HG02798 (cell line): ENCODE results near the gene WDR70.
"Not testable (repeated sequence)": the region's sequence is repeated elsewhere in the genome, so short reads cannot be mapped to it uniquely, and the experiment has no call there.

Experiments used
- ATAC-seq: cut with Tn5 transposase; IDR thresholded peaks from one replicate; pipeline ENCODE4 v1.9.1; 2021; ENCODE audit warnings: mild to moderate bottlenecking; ENCODE audit not compliant: unreplicated experiment, poor library complexity

The WDR70 gene

DNA sequence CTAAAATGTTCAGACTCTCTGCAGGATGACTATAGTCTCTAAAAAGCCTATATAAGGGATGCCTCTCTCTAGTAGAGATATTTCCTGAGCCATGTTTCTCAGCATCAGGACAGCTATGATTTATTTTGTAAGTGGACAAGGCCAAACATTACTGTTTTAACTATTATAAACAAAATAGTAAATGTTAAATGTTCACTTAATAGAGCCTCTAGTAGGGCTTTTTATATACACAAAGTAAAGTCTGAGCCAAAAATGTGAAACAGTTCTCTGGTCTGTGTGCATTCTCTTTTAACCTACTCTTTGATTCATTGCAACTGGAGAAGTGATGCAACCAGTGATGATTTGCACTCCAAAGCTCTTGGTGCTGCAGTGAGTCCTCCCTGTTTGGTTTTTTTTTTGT lies 240.2 kb downstream of the WDR70 start:
- ATAC-seq: no peak

DNA sequence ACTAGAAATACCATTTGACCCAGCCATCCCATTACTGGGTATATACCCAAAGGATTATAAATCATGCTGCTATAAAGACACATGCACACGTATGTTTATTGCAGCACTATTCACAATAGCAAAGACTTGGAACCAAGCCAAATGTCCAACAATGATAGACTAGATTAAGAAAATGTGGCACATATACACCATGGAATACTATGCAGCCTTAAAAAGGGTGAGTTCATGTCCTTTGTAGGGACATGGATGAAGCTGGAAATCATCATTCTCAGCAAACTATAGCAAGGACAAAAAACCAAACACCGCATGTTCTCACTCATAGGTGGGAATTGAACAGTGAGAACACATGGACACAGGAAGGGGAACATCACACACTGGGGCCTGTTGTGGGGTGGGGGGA lies 243.2 kb downstream of the WDR70 start:
- not testable (repeated sequence) for ATAC-seq

DNA sequence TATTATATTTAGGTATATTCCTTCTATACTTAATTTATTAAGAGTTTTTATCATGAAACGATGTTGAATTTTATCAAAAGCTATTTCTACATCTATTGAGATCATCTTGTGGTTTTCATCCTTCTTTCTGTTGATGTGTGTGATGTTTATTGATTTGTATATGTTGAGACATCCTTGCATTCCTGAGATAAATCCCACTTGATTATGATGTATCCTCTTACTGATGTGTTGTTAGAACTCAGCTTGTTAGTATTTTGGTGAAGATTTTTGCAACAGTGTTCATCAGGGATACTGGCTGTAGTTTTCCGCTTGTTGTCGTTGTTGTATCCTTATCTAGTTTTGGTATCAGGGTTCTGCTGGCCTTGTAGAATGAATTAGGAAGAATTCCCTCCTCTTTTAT lies 247.1 kb downstream of the WDR70 start:
- no peak for ATAC-seq

DNA sequence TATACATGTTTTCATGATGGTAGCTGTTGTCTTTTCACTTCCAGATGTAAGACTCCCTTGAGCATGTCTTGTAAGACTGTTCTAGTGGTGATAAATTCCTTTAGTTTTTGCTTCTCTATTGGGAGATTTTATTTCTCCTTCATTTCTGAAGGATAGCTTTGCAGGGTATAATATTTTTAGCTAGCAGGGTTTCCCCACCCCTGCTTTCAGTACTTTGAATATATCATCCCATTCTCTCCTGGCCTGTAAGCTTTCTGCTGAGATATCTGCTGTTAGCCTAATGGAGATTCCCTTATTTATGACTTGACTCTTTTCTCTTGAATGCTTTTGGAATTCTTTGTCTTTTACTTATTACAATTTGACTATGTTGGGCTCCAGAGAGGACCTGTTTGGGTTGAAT lies 249.8 kb downstream of the WDR70 start:
- no peak for ATAC-seq

DNA sequence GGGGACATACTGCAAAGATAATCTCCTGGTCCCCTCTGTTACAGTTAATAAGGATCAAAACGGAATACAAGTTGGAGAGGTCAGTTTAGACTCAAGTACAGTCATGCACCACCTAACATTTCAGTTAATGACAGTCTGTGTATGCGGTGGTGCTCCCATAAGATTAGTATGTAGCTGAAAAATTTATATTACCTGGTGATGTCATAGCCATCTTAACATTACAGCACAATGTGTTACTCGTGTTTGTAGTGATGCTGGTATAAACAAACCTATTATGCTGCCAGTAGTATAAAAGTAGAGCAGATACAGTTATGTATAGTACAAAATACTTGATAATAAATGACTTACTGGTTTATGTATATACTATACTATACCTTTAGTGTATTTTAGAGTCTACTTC lies 252.8 kb downstream of the WDR70 start:
- no peak for ATAC-seq

DNA sequence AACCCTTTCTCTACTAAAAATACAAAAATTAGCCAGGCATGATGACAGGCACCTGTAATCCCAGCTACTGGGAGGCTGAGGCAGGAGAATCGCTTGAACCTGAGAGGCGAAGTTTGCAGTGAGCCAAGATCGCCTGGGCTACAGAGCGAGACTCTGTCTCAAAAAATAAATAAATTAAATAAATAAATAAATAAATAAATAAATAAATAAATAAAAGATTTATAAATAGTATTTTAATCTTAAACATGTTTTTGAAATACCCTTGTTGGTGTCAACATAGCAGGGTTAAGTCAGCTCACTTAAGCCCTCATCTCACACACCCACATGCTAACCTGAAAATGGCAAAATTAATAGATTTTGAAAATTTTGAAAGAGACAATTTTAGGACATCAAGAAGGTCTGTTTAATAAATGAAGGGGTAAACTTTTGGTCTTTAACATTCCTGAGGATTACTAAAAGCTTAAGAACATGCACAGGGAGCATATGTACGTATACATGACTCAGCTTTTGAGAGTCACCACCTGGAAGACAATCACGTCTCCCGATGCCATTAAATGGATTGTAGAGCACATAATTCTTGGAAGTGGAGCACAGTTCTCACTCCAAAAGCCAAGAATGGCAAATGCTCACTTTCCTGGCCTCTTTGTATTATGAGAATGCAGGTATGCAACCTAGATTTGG lies 258.2 kb downstream of the WDR70 start:
- no peak for ATAC-seq

DNA sequence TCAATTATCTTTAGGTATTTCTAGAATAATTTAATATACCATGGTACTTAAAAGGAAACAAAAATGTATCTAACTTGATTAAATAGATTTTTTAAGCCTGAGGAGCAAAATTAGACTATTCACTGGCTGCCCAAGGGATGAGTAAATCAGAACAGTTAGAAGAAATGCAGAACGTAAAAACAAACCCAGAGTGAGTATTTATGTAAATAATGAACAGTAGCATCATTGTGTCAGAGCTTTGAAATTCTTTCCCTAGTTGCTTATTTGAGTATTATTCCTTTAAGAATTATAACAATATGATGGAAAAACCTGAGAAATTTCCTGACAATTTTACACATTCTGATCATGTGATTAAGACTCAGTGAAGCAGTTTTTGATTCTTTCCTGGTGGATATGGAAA lies 259.8 kb downstream of the WDR70 start:
- ATAC-seq: no peak

DNA sequence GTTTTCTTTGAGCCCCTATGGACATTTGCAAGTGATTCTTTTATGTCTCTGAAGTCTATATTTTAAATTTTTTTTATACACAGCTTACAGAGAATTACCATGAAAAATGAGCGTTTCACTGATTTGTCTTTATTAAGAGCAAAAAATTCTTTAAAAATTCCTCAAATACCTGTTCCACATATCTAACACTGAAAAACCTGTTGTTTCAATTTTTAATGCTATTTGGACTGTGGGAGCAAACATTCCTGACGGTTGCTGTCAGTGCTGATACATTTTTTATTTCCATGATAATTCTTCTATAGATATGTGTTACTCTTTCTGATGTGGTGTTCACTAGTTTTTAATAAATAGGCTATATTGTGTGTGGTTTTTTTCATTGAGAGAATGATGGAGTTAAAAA lies 261.0 kb downstream of the WDR70 start:
- no peak for ATAC-seq

DNA sequence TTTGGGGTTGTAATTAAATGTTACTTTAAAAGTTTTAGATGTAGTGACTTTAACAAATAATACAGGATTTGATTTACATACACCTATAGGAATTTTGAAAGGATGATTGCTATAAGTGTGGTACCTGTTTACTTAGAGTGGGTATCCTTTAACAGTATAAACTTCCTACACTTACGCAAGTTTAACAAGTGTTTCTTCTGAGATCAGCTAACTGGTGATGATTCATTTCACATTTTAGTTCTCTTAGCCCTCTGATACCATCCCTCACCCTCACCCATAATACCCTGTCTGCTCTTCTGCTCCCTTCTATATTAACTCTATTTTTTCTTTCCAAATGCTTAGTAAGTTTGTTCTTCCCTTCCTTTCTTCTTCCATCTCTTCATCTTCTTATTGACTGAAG lies 262.8 kb downstream of the WDR70 start:
- no peak for ATAC-seq

DNA sequence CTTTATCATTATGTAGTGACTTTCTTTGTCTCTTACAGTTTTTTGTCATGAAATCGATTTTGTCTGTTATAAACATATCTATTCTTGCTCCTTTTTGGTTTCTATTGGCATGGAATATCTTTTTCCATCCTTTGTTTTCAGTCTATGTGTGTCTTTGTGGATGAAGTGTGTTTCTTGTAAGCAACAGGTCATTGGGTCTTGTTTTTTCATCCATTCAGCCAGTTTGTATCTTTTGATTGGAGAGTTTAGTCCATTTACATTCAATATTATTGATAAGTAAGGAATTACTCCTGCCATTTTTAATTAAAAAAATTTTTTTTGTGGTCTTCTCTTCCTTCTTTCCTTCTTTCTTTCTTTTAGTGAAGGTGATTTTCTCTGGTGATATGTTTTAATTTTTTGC lies 266.6 kb downstream of the WDR70 start:
- ATAC-seq: no peak

DNA sequence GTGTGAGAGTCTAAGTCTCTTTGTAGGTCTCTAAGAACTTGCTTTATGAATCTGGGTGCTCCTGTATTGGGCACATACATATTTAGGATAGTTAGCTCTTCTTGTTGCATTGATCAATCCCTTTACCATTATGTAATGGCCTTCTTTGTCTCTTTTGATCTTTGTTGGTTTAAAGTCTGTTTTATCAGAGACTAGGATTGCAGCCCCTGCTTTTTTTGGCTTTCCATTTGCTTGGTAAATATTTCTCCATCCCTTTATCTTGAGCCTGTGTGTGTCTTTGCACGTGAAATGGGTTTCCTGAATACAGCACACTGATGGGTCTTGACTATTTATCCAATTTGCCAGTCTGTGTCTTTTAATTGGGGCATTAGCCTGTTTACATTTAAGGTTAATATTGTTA lies 275.4 kb downstream of the WDR70 start:
- not testable (repeated sequence) for ATAC-seq

DNA sequence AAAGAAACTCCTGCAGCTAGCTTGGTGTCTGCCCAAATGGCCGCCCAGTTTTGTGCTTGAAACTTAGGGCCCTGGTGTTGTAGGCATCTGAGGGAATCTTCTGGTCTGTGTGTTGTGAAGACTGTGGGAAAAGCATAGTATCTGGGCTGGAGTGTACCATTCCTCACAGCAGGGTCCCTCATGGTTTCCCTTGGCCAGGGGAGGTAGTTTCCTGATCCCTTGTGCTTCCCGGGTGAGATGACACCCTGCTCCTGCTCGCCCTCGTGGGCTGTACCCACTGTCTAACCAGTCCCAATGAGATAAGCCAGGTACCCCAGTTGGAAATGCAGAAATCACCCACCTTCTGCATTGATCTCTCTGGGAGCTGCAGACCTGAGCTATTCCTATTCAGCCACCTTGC lies 277.9 kb downstream of the WDR70 start:
- no peak for ATAC-seq

DNA sequence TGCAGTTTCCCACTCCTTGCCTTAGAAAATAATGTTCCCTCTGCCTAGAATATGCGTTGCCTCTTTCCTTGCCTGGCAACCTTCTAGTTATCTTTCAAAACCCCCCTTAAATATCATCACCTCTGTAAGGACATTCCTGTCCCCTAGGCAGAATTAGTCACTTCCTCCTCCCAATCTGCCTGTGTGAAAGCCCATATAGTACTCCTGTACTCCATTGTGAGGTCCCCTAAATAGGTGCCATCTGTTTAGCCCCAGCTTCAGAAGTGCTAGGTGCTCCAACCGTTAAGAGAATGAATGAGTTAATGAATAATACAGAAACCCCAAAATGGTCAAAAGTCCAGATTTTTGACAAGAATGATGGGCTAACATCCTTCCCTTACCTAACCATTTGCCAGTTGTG lies 279.3 kb downstream of the WDR70 start:
- ATAC-seq: no peak

DNA sequence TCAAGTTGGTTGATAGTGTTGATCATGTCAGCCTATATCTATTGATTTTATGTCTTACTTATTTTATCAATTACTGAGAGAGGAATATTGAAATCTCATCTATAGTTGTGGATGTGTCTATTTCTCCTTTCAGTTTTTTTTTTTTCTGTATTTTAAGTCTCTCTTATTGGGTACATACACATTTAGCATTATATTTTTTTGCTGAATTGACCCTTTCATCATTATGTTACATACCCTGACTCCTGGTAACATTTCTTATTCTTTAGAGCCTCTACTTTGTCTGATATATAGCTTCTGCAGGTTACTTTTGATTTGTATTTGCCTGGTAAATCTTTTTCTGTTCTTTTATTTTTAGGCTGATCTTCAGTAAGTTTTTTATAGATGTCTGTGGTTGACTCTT lies 281.2 kb downstream of the WDR70 start:
- no peak for ATAC-seq

DNA sequence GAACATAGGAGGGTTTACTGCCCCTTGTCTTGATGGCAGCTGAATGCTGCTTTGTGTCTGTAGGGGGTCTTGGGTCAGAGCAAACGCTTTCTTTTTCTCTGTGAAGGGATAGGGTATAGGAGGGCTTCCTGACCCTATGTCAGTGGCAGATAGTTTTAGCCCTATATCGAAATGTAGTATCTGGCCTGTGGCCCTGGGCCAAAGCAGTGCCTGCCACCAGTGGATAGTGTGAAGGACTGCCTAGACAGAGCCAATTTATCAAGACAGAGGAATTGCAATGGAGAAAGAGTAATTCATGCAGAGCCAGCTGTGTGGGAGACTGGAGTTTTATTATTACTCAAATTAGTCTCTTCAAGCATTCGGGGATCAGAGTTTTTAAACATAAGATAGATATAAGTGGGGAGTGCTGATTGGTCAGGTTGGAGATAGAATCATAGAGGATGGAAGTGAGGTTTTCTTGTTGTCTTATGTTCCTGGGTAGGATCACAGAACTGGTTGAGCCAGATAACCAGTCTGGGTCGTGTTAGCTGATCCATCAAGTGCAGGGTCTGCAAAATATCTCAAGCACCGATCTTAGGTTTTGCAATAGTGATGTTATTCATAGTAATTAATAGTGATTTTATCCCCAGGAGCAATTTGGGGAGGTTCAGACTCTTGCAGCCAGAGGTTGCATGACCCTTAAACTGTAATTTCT lies 282.3 kb downstream of the WDR70 start:
- no peak for ATAC-seq

DNA sequence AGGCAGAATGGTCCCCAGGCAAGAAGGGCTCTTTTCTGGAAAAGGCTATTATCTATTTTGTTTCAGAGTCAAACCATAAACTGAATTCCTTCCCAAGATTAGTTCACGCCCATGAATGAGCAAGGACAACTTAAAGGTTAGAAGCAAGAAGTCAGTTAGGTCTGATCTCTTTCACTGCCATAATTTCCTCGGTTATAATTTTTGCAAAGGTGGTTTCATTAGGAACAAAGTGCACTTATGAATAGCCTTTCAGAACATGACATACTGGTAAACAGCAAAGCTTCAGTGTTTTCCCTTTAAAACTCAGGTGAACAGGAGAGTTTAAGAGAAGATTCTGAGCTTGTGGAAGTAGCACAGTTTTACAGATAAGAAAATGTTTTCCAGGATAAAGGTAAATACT lies 282.8 kb downstream of the WDR70 start:
- ATAC-seq: no peak

DNA sequence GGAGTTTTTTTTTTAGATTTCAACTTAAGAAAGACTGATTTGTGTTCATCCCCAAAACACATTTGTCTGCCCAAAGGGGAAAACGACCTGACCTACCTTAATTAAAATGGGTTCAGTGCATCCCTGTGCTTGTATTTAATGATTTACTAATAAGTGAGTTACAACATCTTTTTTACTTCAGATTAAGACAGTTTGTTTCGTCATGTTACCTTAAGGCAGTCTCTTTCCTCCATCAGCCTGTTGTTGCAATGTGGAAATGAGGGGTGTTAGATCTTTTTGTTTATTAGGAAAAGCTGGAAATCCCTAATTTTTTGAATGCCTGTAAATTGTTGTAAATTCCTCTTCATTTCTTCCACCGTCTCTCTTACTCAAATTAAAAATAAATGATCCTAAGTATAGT lies 283.2 kb downstream of the WDR70 start:
- ATAC-seq: no peak

DNA sequence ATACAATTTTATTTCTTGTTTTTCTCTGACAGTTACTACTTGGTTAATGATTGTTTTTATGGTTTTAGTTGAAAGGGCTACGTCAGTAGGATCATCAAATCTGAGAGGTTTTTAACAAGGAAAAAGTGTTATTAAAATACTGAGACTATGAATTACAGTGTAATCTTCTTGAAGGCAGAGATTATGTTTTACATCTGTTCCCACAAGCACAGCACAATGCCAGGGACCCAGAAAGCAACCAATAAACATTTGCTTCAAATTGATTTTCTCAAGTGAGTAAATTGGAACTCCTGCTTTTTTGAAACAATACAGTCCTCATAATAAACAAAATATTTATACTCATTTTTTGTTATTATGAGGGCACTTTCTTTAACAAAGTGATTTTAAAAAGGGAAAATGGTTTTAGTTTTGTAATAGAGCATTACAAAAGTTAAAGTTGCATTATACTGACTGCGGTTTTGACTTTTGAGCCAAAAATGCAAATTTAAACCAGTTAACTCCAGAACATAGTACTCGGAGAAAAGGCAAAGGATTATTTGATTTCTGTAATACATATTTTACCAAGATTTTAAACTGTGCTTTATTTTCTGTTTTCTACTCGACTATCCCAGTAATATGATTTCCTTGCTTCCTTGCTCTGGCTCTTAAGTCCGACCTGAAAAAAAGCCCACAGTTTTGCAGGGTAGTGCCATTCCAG lies 283.8 kb downstream of the WDR70 start:
- no peak for ATAC-seq

DNA sequence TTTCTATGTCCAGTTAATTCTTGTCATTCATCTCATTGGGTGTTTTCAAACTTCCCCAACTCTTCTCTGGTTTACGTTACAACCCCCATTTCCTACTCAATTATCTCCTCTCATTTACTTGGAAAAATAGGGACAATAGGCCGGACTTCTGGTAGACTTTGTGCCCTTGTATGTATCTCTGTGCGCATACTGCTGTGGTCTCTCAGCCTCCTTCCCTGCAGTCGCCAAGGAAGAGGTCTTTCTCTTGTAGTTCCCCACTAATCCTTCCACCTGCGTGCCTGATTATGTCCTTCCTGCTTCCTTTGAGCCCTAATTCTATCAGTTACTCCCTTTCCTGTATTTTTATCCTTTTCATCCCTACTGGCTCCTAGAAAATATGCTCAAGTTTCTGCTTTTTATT lies 284.4 kb downstream of the WDR70 start:
- ATAC-seq: no peak

DNA sequence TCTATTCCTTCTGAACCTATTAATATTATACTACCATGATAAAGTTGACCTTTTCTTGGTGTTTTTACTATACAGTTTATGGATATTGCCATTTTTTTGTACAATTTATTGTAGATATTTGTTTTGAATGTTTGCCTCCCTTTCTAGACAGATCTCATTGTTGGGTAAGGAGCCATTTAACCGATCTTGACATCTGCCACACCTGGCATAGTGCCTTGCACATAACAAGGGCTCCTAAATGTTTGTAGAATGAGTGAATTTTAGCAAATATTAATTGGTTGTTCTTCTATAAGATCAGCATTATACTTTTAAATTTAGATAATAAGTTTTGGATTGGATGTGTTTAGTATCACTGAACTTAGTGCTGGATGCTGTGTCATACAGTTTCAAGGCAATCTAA lies 285.4 kb downstream of the WDR70 start:
- no peak for ATAC-seq

DNA sequence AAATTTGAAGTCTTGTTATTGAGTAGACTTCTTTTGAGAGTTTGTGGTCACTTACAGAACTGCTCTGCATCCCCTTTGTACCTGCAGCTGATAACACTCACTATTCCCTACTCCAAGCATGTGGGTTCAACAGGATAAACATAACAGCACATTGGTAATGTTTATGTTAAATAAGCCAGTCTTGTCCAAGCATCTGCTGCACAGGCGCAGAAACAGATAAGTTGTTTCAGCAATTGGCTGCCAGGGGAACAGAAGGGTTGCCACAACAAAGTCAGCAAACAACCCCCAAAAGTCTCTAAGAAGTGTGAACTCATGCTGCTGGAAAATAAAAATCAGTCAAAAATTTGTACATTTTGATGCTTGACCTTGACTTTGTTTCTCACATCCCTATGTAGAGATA lies 286.2 kb downstream of the WDR70 start:
- ATAC-seq: no peak

DNA sequence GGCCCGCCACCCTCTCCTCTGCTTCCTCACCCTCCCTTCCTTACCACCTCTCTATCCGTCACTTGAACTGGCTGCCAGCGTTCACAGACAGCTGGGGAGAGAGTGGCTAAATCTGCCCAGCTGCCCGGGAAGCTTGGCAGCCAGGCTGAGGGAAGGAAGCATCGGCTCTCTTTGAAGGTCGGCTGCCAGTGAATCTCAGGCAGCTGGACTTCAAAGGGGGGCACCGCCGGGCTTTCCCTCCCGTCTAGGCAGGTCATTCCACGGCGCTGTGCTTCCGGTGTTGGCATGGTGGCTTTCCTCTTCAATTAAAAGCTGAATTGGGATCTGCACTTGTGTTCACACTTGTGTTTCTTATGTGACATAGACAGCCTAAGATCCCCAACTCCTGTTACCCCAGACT lies 286.8 kb downstream of the WDR70 start:
- no peak for ATAC-seq
